ENCODE results near the gene RAP1GDS1. TPM values are rescaled to one million over a fixed set of nuclear protein-coding genes. Genes with fewer than 3 reads are reported as not detected.

RAP1GDS1 gene
- total RNA-seq, 1 donor from 2014 or later, result 37.0 TPM

DNA sequence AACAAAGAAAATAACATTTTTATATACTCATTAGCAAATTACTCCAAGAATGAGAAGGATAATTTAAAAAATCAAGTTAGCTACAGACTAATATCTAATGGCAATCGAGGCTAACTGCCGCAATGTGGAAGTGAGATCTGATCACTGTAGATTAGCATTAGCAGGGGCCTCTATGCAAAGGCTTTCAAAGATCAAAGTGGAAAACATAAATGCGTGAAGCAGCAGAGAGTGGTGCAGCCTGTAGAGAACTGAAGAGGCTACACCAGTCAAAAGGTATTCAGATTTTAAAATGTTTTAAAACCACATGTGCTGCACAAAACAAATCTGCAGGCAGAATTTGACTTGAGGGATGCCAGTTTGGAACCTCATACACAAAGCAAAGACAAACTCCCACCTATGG lies 24.0 kb upstream of the RAP1GDS1 start:
- DNase-seq (no peak), ATAC-seq (no peak)
- no peaks in the 10 kb centered on the region for H3K27me3 ChIP-seq (ENCODE audit: low read depth)
- no peak overlapping the region for H3K27ac ChIP-seq
- H3K9me3 ChIP-seq, result no peaks in the 10 kb centered on the region
- H3K4me1 ChIP-seq, result no peaks in the 10 kb centered on the region
- intact Hi-C loops (cut with DNase I), result no loop called here
- no peaks in the 10 kb centered on the region for H3K36me3 ChIP-seq
- no peak overlapping the region for H3K4me3 ChIP-seq
- TF ChIP-seq, protein P1, sequence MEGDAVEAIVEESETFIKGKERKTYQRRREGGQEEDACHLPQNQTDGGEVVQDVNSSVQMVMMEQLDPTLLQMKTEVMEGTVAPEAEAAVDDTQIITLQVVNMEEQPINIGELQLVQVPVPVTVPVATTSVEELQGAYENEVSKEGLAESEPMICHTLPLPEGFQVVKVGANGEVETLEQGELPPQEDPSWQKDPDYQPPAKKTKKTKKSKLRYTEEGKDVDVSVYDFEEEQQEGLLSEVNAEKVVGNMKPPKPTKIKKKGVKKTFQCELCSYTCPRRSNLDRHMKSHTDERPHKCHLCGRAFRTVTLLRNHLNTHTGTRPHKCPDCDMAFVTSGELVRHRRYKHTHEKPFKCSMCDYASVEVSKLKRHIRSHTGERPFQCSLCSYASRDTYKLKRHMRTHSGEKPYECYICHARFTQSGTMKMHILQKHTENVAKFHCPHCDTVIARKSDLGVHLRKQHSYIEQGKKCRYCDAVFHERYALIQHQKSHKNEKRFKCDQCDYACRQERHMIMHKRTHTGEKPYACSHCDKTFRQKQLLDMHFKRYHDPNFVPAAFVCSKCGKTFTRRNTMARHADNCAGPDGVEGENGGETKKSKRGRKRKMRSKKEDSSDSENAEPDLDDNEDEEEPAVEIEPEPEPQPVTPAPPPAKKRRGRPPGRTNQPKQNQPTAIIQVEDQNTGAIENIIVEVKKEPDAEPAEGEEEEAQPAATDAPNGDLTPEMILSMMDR (IDR thresholded peaks at IDR 0.05), result no peak

DNA sequence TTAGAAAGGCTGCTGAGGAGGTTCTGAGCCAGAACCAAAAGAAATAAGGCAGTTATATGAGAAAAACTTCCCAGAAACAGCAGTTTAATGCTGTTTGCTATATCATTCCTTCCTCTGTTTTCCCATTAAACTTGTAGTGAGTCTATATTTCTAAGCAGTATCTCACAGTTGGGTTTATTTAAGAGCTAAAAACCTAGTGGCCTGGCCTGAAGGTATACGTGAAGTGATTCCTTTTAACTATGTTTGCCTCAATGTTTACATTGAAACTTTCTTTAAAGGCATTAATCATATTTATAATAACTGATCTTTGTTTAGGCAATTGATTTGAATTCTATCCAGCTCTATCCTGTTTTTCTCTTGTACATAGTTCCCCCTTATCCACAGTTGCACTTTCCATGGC lies 19.1 kb upstream of the RAP1GDS1 start:
- Histone ChIP-seq H3K4me3 (no peak overlapping the region), H3K27ac (no peak overlapping the region), H3K9me3 (no peaks in the 10 kb centered on the region), H3K4me1 (no peaks in the 10 kb centered on the region), H3K27me3 (ENCODE audit: low read depth) (no peaks in the 10 kb centered on the region), H3K36me3 (no peaks in the 10 kb centered on the region)
- intact Hi-C loops (cut with DNase I), result no loop called here
- DNase-seq, result no peak
- TF ChIP-seq, protein P1 (IDR thresholded peaks at IDR 0.05), result no peak
- ATAC-seq, result no peak

DNA sequence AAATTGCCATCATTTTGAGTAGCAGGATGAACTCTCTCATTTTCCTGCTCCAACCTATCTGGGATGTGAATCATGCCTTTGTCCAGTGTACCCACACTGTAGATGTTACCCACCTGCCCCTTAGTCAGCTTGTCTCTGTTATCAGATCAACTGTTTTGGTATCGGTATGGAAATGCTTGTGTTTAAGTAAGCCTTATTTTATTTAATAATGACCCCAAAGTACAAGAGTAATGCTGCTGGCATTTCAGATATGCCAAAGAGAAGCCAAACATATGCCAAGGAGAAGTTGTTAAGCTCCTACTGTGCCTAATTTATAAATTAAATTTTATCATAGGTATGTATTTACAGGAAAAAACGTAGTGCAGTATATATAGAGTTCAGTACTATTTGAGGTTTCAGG lies 18.6 kb upstream of the RAP1GDS1 start:
- H3K9me3 ChIP-seq, result no peaks in the 10 kb centered on the region
- H3K27ac ChIP-seq, result no peak overlapping the region
- TF ChIP-seq, protein P1 (IDR thresholded peaks at IDR 0.05), result no peak
- intact Hi-C loops (cut with DNase I), result no loop called here
- ATAC-seq, result no peak
- H3K27me3 ChIP-seq (ENCODE audit: low read depth), result no peaks in the 10 kb centered on the region
- H3K36me3 ChIP-seq, result no peaks in the 10 kb centered on the region
- no peak overlapping the region for H3K4me3 ChIP-seq
- H3K4me1 ChIP-seq, result no peaks in the 10 kb centered on the region
- DNase-seq, result no peak

DNA sequence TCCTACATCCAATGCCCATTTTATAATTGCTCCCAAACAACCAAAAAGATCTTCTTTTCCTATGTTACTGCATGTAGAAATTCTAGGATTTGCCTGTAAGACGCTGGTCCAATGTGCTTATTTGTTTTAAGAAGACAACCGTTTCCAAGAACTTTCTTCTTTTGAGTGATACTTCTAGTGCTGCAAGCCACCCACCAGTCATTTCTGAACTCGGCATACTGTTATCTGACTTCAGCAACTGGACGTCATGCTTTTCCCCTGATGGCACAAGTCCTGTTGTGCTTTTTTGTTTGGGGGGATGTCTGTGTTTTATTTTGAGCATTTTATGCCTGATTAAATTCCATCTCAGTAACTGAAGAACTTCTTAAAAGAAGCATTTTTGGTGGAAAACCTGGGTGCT lies 16.0 kb upstream of the RAP1GDS1 start:
- no peak overlapping the region for H3K4me3 ChIP-seq
- TF ChIP-seq, protein P1 (IDR thresholded peaks at IDR 0.05), result no peak
- no peaks in the 10 kb centered on the region for H3K36me3 ChIP-seq
- H3K27ac ChIP-seq, result no peak overlapping the region
- H3K27me3 ChIP-seq (ENCODE audit: low read depth), result no peaks in the 10 kb centered on the region
- intact Hi-C loops (cut with DNase I), result no loop called here
- ATAC-seq, result no peak
- H3K4me1 ChIP-seq, result no peaks in the 10 kb centered on the region
- no peak for DNase-seq
- H3K9me3 ChIP-seq, result no peaks in the 10 kb centered on the region

DNA sequence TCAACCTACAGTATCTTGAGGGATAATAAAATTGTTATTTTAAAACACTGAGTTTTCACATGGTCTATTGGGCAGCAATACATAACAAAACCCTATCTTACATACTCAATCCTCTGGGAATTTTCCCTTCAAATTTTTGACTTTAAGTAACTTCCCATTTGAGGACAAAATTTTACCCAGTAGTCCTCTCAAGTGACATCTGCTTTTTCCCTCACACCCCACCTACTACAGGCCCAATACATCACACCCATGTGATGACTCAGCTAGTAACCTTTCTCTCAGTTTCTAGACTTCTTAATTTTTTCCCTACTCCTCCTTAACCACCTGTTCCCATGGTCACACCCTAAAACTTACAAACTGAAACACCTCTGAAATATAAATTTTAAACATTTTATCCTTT lies 12.2 kb upstream of the RAP1GDS1 start:
- TF ChIP-seq, protein P1 (IDR thresholded peaks at IDR 0.05), result no peak
- no peak for DNase-seq
- Histone ChIP-seq H3K36me3 (no peaks in the 10 kb centered on the region), H3K9me3 (no peaks in the 10 kb centered on the region), H3K4me3 (no peak overlapping the region), H3K4me1 (no peaks in the 10 kb centered on the region), H3K27me3 (ENCODE audit: low read depth) (no peaks in the 10 kb centered on the region), H3K27ac (no peak overlapping the region)
- ATAC-seq, result no peak
- intact Hi-C loops (cut with DNase I), result no loop called here

DNA sequence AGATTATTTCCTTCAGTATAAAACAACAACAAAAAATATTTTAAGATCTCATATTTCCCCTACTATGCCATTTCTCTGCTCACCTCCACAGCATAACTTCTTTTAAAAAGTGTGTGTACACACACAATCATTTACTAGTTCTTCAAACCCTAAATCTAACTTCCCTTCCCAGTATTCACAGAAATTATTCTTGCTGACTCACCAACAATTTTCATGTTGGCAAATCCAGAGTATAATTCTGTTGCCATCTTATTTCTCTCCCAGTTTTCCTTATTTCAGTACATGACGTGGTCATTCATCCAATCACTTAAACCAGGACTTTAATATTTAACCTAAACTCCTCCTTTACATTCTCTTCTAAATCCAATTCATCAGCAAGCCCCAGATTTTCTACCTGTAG lies 11.4 kb upstream of the RAP1GDS1 start:
- intact Hi-C loops (cut with DNase I), result no loop called here

More for the DNA sequence above, 11.4 kb upstream of the RAP1GDS1 start:
- Histone ChIP-seq H3K27me3 (ENCODE audit: low read depth) (no peaks in the 10 kb centered on the region), H3K4me3 (no peak overlapping the region), H3K36me3 (no peaks in the 10 kb centered on the region), H3K4me1 (no peaks in the 10 kb centered on the region), H3K9me3 (no peaks in the 10 kb centered on the region), H3K27ac (no peak overlapping the region)
- DNase-seq, result no peak
- TF ChIP-seq, protein P1 (IDR thresholded peaks at IDR 0.05), result no peak
- ATAC-seq, result no peak

Measured in lower lobe of right lung (tissue), 2 donors.